Activated B cell treated with CpG ODN at 0.5 μM for 24 hours (primary cell): ENCODE measurements around the gene LRRN3. TPM values are rescaled to one million over a fixed set of nuclear protein-coding genes. Genes with fewer than 3 reads are reported as not detected.

Source experiments
- ATAC-seq: fragments of 200-7000 bp; cut with Tn5 transposase; one replicate; pipeline ENCODE4 v1.10.0; 2021; ENCODE audit warnings: low read depth, mild to moderate bottlenecking, moderate library complexity
- CTCF ChIA-PET: fragments of 350-600 bp; sonication (Branson Sonifier 250); formaldehyde crosslinking; loops from one replicate; lab custom pipeline; 2021; ENCODE audit warnings: antibody characterized with exemption; lab: Charles Lee
- POLR2A ChIA-PET: fragments of 350-600 bp; sonication (Branson Sonifier 250); formaldehyde crosslinking; loops from one replicate; lab custom pipeline; 2021; ENCODE audit warnings: antibody characterized with exemption; lab: Charles Lee
- DNase-seq: peaks from one replicate; pipeline ENCODE4 v3.0.0; 2022
- H3K27ac Mint-ChIP-seq: one replicate; pipeline ENCODE4 v1.8.0; 2020; ENCODE audit warnings: mixed read lengths
- H3K27me3 Mint-ChIP-seq: one replicate; pipeline ENCODE4 v1.8.0; 2021; ENCODE audit warnings: mixed read lengths
- H3K36me3 Mint-ChIP-seq: one replicate; pipeline ENCODE4 v1.8.0; 2021; ENCODE audit warnings: low read depth, mixed read lengths
- H3K4me1 Mint-ChIP-seq: one replicate; pipeline ENCODE4 v1.8.0; 2021; ENCODE audit warnings: mixed read lengths
- H3K4me3 Mint-ChIP-seq: one replicate; pipeline ENCODE4 v1.8.0; 2020; ENCODE audit warnings: mild to moderate bottlenecking, mixed read lengths
- H3K9me3 Mint-ChIP-seq: one replicate; pipeline ENCODE4 v1.8.0; 2020; ENCODE audit warnings: mixed read lengths
- CTCF ChIP-seq: fragments of 200-600 bp; IDR thresholded peaks from one replicate; pipeline ENCODE4 v1.8.0; 2022; ENCODE audit warnings: antibody characterized with exemption, mild to moderate bottlenecking
- intact Hi-C: fragments of 100-400 bp; cut with micrococcal nuclease; formaldehyde crosslinking; loops from one replicate; pipeline ENCODE4 v1.15.1; 2024
- total RNA-seq: library from RNA; stranded (reverse); gene quantifications from 2 replicates; pipeline ENCODE4 v1.2.3, GENCODE V29; 2022

LRRN3 gene
- total RNA-seq, 1 donor from 2014 or later, result not detected

- ChIA-PET POLR2A (no interaction called here), CTCF (no interaction called here)
- no peaks in the 10 kb centered on the region for H3K9me3 Mint-ChIP-seq
- H3K4me3 Mint-ChIP-seq, result no peak overlapping the region
- H3K27me3 Mint-ChIP-seq, result no peaks in the 10 kb centered on the region
- peaks cover 11% of the 10 kb centered on the region for H3K4me1 Mint-ChIP-seq
- DNase-seq (no peak), ATAC-seq (no peak)
- no peak overlapping the region for H3K27ac Mint-ChIP-seq
- H3K36me3 Mint-ChIP-seq, result no peaks in the 10 kb centered on the region
- intact Hi-C loops, result no loop called here
- TF ChIP-seq CTCF, result no peak
Observed at GRCh38 chr7:111115966-111116365, 25.0 kb downstream of the LRRN3 start.

- no peak for ATAC-seq
- ChIA-PET POLR2A (no interaction called here), CTCF (interaction anchor here (1.1 kb wide), 1 partner anchor 11 kb away, joined by 5 read pairs; no protein-coding TSS in a partner anchor)
- H3K9me3 Mint-ChIP-seq, result no peaks in the 10 kb centered on the region
- intact Hi-C loops, result no loop called here
- H3K27me3 Mint-ChIP-seq, result no peaks in the 10 kb centered on the region
- no peaks in the 10 kb centered on the region for H3K36me3 Mint-ChIP-seq
- no peak overlapping the region for H3K27ac Mint-ChIP-seq
- DNase-seq, result no peak
- no peak for TF ChIP-seq CTCF
- H3K4me3 Mint-ChIP-seq, result no peak overlapping the region
- no peaks in the 10 kb centered on the region for H3K4me1 Mint-ChIP-seq
Observed at GRCh38 chr7:111126987-111127386, 36.1 kb downstream of the LRRN3 start.

DNA sequence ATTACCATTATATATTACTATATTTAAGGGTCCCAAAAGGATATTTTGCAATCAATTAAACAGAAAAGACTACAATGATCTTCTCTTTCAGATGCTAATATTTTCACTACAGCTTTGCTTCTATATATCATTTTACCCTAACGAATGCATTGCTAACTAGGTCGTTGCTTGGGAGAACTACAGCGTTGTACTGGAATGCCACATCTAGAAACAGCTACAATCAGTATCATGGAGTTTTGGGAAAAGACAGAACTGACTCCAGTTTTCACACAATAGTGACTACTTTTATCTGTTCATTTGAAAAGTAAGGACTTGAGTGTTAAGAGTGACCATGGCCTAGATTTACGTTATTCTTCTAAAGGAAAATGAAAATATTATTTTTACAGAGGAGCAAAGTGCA is 38.5 kb downstream of the LRRN3 start:
- intact Hi-C loops, result no loop called here
- CTCF ChIA-PET, result no interaction called here
- H3K27me3 Mint-ChIP-seq, result no peaks in the 10 kb centered on the region

GRCh38 chr7:111132833-111133232 is 41.9 kb downstream of the LRRN3 start:
- Mint-ChIP-seq H3K9me3 (no peaks in the 10 kb centered on the region), H3K36me3 (no peaks in the 10 kb centered on the region), H3K27me3 (no peaks in the 10 kb centered on the region), H3K4me3 (no peak overlapping the region), H3K27ac (no peak overlapping the region), H3K4me1 (peaks cover 8% of the 10 kb centered on the region)
- no peak for TF ChIP-seq CTCF
- ChIA-PET POLR2A (no interaction called here), CTCF (interaction anchor here (1.3 kb wide), 1 partner anchor 34 kb away, joined by 4 read pairs; no protein-coding TSS in a partner anchor)
- intact Hi-C loops, result no loop called here
- no peak for ATAC-seq
- no peak for DNase-seq

More for the DNA sequence above, 38.5 kb downstream of the LRRN3 start:
- Mint-ChIP-seq H3K4me1 (no peaks in the 10 kb centered on the region), H3K4me3 (no peak overlapping the region), H3K36me3 (no peaks in the 10 kb centered on the region), H3K9me3 (no peaks in the 10 kb centered on the region), H3K27ac (no peak overlapping the region)
- no peak for TF ChIP-seq CTCF
- no peak for ATAC-seq
- POLR2A ChIA-PET, result no interaction called here
- DNase-seq, result no peak

- H3K36me3 Mint-ChIP-seq, result no peaks in the 10 kb centered on the region
- H3K27ac Mint-ChIP-seq, result peak overlapping the region; percentile 94
- DNase-seq (peak; percentile 33), ATAC-seq (peak; percentile 85)
- CTCF ChIA-PET, result interaction anchor here (0.8 to 1.7 kb wide), 3 partner anchors 10 to 54 kb away, joined by 5 to 9 read pairs (median 5); no protein-coding TSS in a partner anchor
- no peak for TF ChIP-seq CTCF
- peak overlapping the region; percentile 73 for H3K4me3 Mint-ChIP-seq
- intact Hi-C loops, result loop anchor here (1.0 to 5.0 kb wide), 4 partner anchors 33 to 425 kb away; partner anchors contain the start of gene IMMP2L
- H3K27me3 Mint-ChIP-seq, result no peaks in the 10 kb centered on the region
- POLR2A ChIA-PET, result interaction anchor here (0.6 to 2.2 kb wide), 4 partner anchors 24 to 424 kb away, joined by 4 to 24 read pairs (median 8); partner anchors contain the start of gene IMMP2L
- H3K4me1 Mint-ChIP-seq, result peaks cover 28% of the 10 kb centered on the region
- H3K9me3 Mint-ChIP-seq, result no peaks in the 10 kb centered on the region
Observed at GRCh38 chr7:111137296-111138192, 46.6 kb downstream of the LRRN3 start.
